ENCODE measurements around the gene ANKS6. TPM values are rescaled to one million over a fixed set of nuclear protein-coding genes. Genes with fewer than 3 reads are reported as not detected.
"Not testable (repeated sequence)": the region's sequence is repeated elsewhere in the genome, so short reads cannot be mapped to it uniquely, and the experiment has no call there.

The ANKS6 gene
- total RNA-seq, 6 donors from 2014 or later, result 25.6 to 56.2 (median 34.2) TPM

DNA sequence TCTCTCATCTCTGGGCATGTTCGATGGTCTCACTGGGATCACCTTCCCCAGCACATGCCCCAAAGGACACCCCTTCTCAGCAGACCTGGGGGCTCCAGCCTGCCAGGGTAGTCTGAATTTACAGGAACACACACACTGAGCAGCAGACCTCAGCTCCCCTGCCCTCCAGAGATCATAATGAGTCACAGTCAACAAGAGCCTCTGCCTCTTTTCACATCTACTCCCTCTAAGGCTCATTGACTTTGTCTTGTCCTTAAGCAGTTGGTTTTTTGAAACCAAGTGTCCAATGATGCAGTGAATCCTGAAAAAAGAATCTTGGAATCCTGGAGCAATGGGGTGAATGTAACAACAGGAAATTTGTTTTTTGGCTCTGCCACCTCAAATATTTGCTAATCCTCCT is 108.4 kb downstream of the ANKS6 start:
- H3K4me3 ChIP-seq, result no peak overlapping the region
- H3K27me3 ChIP-seq, result no peaks in the 10 kb centered on the region
- ATAC-seq (ENCODE audit: low FRiP score in 2 of 2) (no peak), DNase-seq (no peak)
- H3K9me3 ChIP-seq, result no peaks in the 10 kb centered on the region
- WGBS, 2 donors, result 67 to 81% methylated on average over 1 of the region's 1 CpG
- no peak overlapping the region for H3K27ac ChIP-seq
- TF ChIP-seq, protein P1, sequence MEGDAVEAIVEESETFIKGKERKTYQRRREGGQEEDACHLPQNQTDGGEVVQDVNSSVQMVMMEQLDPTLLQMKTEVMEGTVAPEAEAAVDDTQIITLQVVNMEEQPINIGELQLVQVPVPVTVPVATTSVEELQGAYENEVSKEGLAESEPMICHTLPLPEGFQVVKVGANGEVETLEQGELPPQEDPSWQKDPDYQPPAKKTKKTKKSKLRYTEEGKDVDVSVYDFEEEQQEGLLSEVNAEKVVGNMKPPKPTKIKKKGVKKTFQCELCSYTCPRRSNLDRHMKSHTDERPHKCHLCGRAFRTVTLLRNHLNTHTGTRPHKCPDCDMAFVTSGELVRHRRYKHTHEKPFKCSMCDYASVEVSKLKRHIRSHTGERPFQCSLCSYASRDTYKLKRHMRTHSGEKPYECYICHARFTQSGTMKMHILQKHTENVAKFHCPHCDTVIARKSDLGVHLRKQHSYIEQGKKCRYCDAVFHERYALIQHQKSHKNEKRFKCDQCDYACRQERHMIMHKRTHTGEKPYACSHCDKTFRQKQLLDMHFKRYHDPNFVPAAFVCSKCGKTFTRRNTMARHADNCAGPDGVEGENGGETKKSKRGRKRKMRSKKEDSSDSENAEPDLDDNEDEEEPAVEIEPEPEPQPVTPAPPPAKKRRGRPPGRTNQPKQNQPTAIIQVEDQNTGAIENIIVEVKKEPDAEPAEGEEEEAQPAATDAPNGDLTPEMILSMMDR (IDR thresholded peaks at IDR 0.05), result no peak
- TF ChIP-seq EP300 (IDR thresholded peaks at IDR 0.05) (no peak), POLR2A (IDR thresholded peaks at IDR 0.05) (no peak), POLR2AphosphoS5 (IDR thresholded peaks at IDR 0.05) (no peak)
- H3K4me1 ChIP-seq, result no peaks in the 10 kb centered on the region
- H3K36me3 ChIP-seq, result no peaks in the 10 kb centered on the region

DNA sequence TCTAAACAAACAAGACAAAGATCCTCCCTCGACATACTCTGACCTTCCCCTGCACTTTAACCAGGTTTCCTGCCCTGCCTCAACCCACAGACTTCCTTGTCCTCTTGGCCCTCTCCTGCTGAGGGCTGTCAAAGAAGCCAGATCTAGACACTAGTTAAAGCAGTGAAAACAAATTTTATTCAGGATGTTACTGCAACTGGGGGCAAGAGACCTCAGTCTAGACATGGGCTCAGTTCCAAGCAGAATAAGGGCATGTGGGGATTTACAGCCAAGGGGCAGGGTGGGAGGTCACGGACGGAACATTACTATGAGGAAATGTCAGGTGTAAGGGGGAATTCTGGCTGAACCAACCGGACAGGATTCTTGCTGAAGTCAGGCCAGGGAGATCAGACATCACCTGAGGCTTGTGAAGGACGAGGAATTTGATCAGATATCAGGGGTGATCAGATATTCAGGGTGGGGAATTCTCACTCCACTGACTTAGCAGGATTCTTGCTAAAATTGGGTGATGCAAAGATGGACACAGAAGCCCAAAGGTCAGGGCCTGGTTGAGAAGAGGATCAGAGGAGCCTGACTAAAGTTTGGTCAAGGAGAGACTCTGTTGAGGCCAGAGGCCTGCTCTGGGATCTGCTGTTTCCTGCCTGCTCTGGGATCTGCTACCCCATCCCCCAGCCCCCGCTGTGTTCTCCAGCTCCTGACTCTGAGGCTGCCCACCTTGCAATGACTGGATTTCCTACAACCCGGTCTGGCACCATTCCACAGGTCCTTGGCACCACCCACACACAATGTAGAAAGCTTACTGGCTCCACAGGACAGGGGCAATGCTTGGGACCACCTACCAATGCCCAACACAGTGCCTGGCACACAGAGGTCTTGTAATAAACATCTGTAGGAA is 109.1 kb downstream of the ANKS6 start:
- no peaks in the 10 kb centered on the region for H3K36me3 ChIP-seq
- H3K27ac ChIP-seq, result no peak overlapping the region
- TF ChIP-seq POLR2AphosphoS5 (IDR thresholded peaks at IDR 0.05) (no peak), EP300 (IDR thresholded peaks at IDR 0.05) (no peak), POLR2A (IDR thresholded peaks at IDR 0.05) (no peak)
- TF ChIP-seq, protein P1 (IDR thresholded peaks at IDR 0.05), result no peak
- DNase-seq (no peak), ATAC-seq (ENCODE audit: low FRiP score in 2 of 2) (no peak)
- H3K4me1 ChIP-seq, result no peaks in the 10 kb centered on the region
- H3K4me3 ChIP-seq, result no peak overlapping the region
- 52 to 53% methylated on average over 7 of the region's 7 CpGs for WGBS, 2 donors
- no peaks in the 10 kb centered on the region for H3K9me3 ChIP-seq
- no peaks in the 10 kb centered on the region for H3K27me3 ChIP-seq

DNA sequence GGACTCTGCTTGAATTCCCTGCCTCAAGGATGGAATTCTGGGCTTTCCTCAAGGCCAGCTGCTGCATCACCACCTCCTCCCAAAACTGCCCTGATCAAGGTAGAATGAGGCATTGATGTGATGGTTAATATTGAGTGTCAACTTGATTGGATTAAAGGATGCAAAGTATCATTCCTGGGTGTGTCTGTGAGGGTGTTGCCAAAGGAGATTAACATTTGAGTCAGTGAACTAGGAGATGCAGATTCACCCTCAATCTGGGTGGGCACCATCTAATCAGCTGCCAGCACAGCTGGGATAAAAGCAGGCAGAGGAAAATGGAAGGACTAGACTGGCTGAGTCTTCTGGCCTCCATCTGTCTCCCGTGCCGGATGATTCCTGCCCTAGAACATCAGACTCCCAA is 111.5 kb downstream of the ANKS6 start:
- H3K36me3 ChIP-seq; H3K27ac ChIP-seq; H3K9me3 ChIP-seq; H3K27me3 ChIP-seq; DNase-seq; H3K4me1 ChIP-seq; H3K4me3 ChIP-seq; ATAC-seq (ENCODE audit: low FRiP score in 2 of 2): not testable (repeated sequence)
- 100% methylated on average over 2 of the region's 2 CpGs for WGBS, 2 donors

Other genes with a start within 250 kb of the ANKS6 start
- gene GABBR2, start 87.6 kb downstream of the ANKS6 start, total RNA-seq, result under 1 TPM in 5 of 6 donors, not detected in 1; 0.15 to 1.00 (median 0.81) TPM
- gene GALNT12, start 11.1 kb upstream of the ANKS6 start, total RNA-seq, result 10 to 100 TPM; 18.2 to 89.1 (median 30.0) TPM
- gene COL15A1, start 147.4 kb upstream of the ANKS6 start, total RNA-seq, result 10 to 100 TPM in 1 of 6 donors, 1 to 10 TPM in 5; 1.0 to 17.9 (median 2.7) TPM

All from upper lobe of left lung (tissue), 6 donors.